IMR-90 (cell line): ENCODE measurements around the gene PRELID2.

ENCODE experiments used
- BHLHE40 ChIP-seq: fragments of 150-350 bp; IDR thresholded peaks from 2 replicates; pipeline ENCODE4 v1.6.1; 2016; ENCODE audit warnings: mild to moderate bottlenecking, low read depth, low read length
- CTCF ChIP-seq: conservative IDR thresholded peaks from 2 replicates; pipeline ENCODE4 v1.5.1; 2012; ENCODE audit warnings: mild to moderate bottlenecking, low read depth, low read length, improper control_type of control experiment
- FOS ChIP-seq: fragments of 150-350 bp; IDR thresholded peaks from 2 replicates; pipeline ENCODE4 v1.6.1; 2016; ENCODE audit warnings: low read depth, low read length
- MAFK ChIP-seq: IDR thresholded peaks from 2 replicates; pipeline ENCODE4 v1.6.1; 2012; ENCODE audit warnings: low read depth, low read length, improper control_type of control experiment
- MAZ ChIP-seq: IDR thresholded peaks from 2 replicates; pipeline ENCODE4 v1.6.1; 2012; ENCODE audit warnings: low read depth, mild to moderate bottlenecking, low read length, improper control_type of control experiment, moderate library complexity, borderline replicate concordance
- MXI1 ChIP-seq: IDR thresholded peaks from 2 replicates; pipeline ENCODE4 v1.6.1; 2012; ENCODE audit warnings: low read depth, mild to moderate bottlenecking, low read length, moderate library complexity, borderline replicate concordance
- NFE2L2 ChIP-seq: fragments of 150-350 bp; IDR thresholded peaks from 2 replicates; pipeline ENCODE4 v1.6.1; 2016; ENCODE audit warnings: low read depth, mild to moderate bottlenecking, low read length
- POLR2A ChIP-seq: IDR thresholded peaks from 2 replicates; pipeline ENCODE4 v1.6.1; 2012; ENCODE audit warnings: mild to moderate bottlenecking, low read depth, low read length
- RCOR1 ChIP-seq: IDR thresholded peaks from 2 replicates; pipeline ENCODE4 v1.6.1; 2012; ENCODE audit warnings: mild to moderate bottlenecking, low read length, improper control_type of control experiment; ENCODE audit not compliant: insufficient replicate concordance
- RFX5 ChIP-seq: IDR thresholded peaks from 2 replicates; pipeline ENCODE4 v1.8.0; 2012; ENCODE audit warnings: low read depth, mild to moderate bottlenecking, low read length, moderate library complexity
- SMC3 ChIP-seq: fragments of 150-350 bp; IDR thresholded peaks from 2 replicates; pipeline ENCODE4 v1.6.1; 2016; ENCODE audit warnings: low read depth, mild to moderate bottlenecking, antibody characterized with exemption, low read length, moderate library complexity
- USF2 ChIP-seq: fragments of 150-350 bp; IDR thresholded peaks from 2 replicates; pipeline ENCODE4 v1.6.1; 2017; ENCODE audit warnings: mild to moderate bottlenecking, antibody characterized with exemption, low read length, low read depth

GRCh38 chr5:145840458-145841132 lies 5.5 kb upstream of the PRELID2 start:
- no peak for TF ChIP-seq CTCF
- TF ChIP-seq POLR2A = no peak
- TF ChIP-seq MAZ = no peak
- TF ChIP-seq USF2 = no peak
- no peak for TF ChIP-seq NFE2L2
- no peak for TF ChIP-seq MAFK
- no peak for TF ChIP-seq FOS
- TF ChIP-seq RCOR1 = no peak
- no peak for TF ChIP-seq MXI1
- TF ChIP-seq BHLHE40 = no peak
- TF ChIP-seq SMC3 = no peak
- no peak for TF ChIP-seq RFX5
